Epithelial cell of proximal tubule (primary cell): ENCODE results near the gene CCDC179. TPM values are rescaled to one million over a fixed set of nuclear protein-coding genes. Genes with fewer than 3 reads are reported as not detected.

Experiments
- total RNA-seq: library from RNA; depleted of rRNA; stranded (reverse); fragments of >200 nt; gene quantifications from 2 replicates; pipeline ENCODE4 v1.2.3, GENCODE V29; 2015

The CCDC179 gene
- total RNA-seq, 1 donor from 2014 or later: not detected

Other genes starting within 250 kb of the CCDC179 start
- 12.2 and 13.7 TPM in 2 replicates for gene FANCF, start 234.7 kb downstream of the CCDC179 start, total RNA-seq
- gene GAS2, start 193.9 kb downstream of the CCDC179 start, total RNA-seq: 1.2 and 10.3 TPM in 2 replicates
- gene SVIP, start 30.7 kb downstream of the CCDC179 start, total RNA-seq: 13.0 and 14.8 TPM in 2 replicates